ENCODE data around the gene CEBPE. TPM values are rescaled to one million over a fixed set of nuclear protein-coding genes. Genes with fewer than 3 reads are reported as not detected.
"Not testable (repeated sequence)": the region's sequence is repeated elsewhere in the genome, so short reads cannot be mapped to it uniquely, and the experiment has no call there.

CEBPE gene
- total RNA-seq, 1 donor from 2014 or later: not detected

- Mint-ChIP-seq H3K4me3 (ENCODE audit: unreplicated experiment) (no peak overlapping the region), H3K27me3 (ENCODE audit: low read depth) (no peaks in the 10 kb centered on the region), H3K36me3 (ENCODE audit: low read depth) (no peaks in the 10 kb centered on the region), H3K9me3 (ENCODE audit: low read depth) (no peaks in the 10 kb centered on the region), H3K27ac (ENCODE audit: unreplicated experiment) (no peak overlapping the region), H3K4me1 (ENCODE audit: low read depth) (peaks cover 8% of the 10 kb centered on the region)
- TF ChIP-seq CTCF (IDR thresholded peaks at IDR 0.05): no peak
- DNase-seq (ENCODE audit: low spot score): no peak
Observed at GRCh38 chr14:23112359-23113178, 6.5 kb downstream of the CEBPE start.

GRCh38 chr14:23110579-23111365 lies 8.3 kb downstream of the CEBPE start:
- peaks cover 12% of the 10 kb centered on the region for H3K4me1 Mint-ChIP-seq (ENCODE audit: low read depth)
- H3K36me3 Mint-ChIP-seq (ENCODE audit: low read depth): no peaks in the 10 kb centered on the region
- no peak for TF ChIP-seq CTCF (IDR thresholded peaks at IDR 0.05)
- no peak overlapping the region for H3K4me3 Mint-ChIP-seq (ENCODE audit: unreplicated experiment)
- DNase-seq (ENCODE audit: low spot score): no peak
- no peaks in the 10 kb centered on the region for H3K9me3 Mint-ChIP-seq (ENCODE audit: low read depth)
- no peaks in the 10 kb centered on the region for H3K27me3 Mint-ChIP-seq (ENCODE audit: low read depth)
- no peak overlapping the region for H3K27ac Mint-ChIP-seq (ENCODE audit: unreplicated experiment)

- no peak overlapping the region for H3K27ac Mint-ChIP-seq (ENCODE audit: unreplicated experiment)
- H3K4me1 Mint-ChIP-seq (ENCODE audit: low read depth): peaks cover 9% of the 10 kb centered on the region
- no peaks in the 10 kb centered on the region for H3K27me3 Mint-ChIP-seq (ENCODE audit: low read depth)
- DNase-seq (ENCODE audit: low spot score): no peak
- TF ChIP-seq CTCF (IDR thresholded peaks at IDR 0.05): no peak
- H3K36me3 Mint-ChIP-seq (ENCODE audit: low read depth): no peaks in the 10 kb centered on the region
- H3K4me3 Mint-ChIP-seq (ENCODE audit: unreplicated experiment): no peak overlapping the region
- H3K9me3 Mint-ChIP-seq (ENCODE audit: low read depth): no peaks in the 10 kb centered on the region
Observed at GRCh38 chr14:23109769-23110168, 9.3 kb downstream of the CEBPE start.

- H3K9me3 Mint-ChIP-seq (ENCODE audit: low read depth); H3K36me3 Mint-ChIP-seq (ENCODE audit: low read depth); H3K27ac Mint-ChIP-seq (ENCODE audit: unreplicated experiment); DNase-seq (ENCODE audit: low spot score); H3K27me3 Mint-ChIP-seq (ENCODE audit: low read depth); H3K4me3 Mint-ChIP-seq (ENCODE audit: unreplicated experiment); H3K4me1 Mint-ChIP-seq (ENCODE audit: low read depth): not testable (repeated sequence)
Observed at GRCh38 chr14:23108169-23108568, 10.9 kb downstream of the CEBPE start.

GRCh38 chr14:23107620-23108019 lies 11.4 kb downstream of the CEBPE start:
- not testable (repeated sequence) for H3K27me3 Mint-ChIP-seq (ENCODE audit: low read depth); H3K9me3 Mint-ChIP-seq (ENCODE audit: low read depth); DNase-seq (ENCODE audit: low spot score); H3K4me1 Mint-ChIP-seq (ENCODE audit: low read depth); H3K36me3 Mint-ChIP-seq (ENCODE audit: low read depth); H3K27ac Mint-ChIP-seq (ENCODE audit: unreplicated experiment); H3K4me3 Mint-ChIP-seq (ENCODE audit: unreplicated experiment)

- H3K4me1 Mint-ChIP-seq (ENCODE audit: low read depth): peaks cover 8% of the 10 kb centered on the region
- no peak for DNase-seq (ENCODE audit: low spot score)
- no peak overlapping the region for H3K27ac Mint-ChIP-seq (ENCODE audit: unreplicated experiment)
- no peaks in the 10 kb centered on the region for H3K9me3 Mint-ChIP-seq (ENCODE audit: low read depth)
- no peak overlapping the region for H3K4me3 Mint-ChIP-seq (ENCODE audit: unreplicated experiment)
- no peaks in the 10 kb centered on the region for H3K36me3 Mint-ChIP-seq (ENCODE audit: low read depth)
- TF ChIP-seq CTCF (IDR thresholded peaks at IDR 0.05): no peak
- H3K27me3 Mint-ChIP-seq (ENCODE audit: low read depth): no peaks in the 10 kb centered on the region
Observed at GRCh38 chr14:23106747-23107045, 12.4 kb downstream of the CEBPE start.
